IMR-90 (cell line): ENCODE measurements around the gene DCN. TPM values are rescaled to one million over a fixed set of nuclear protein-coding genes. Genes with fewer than 3 reads are reported as not detected.

ENCODE experiments used
- ATAC-seq: fragments of 200-7000 bp; cut with Tn5 transposase; 2 replicates; pipeline ENCODE4 v1.9.1; 2020; ENCODE audit warnings: low read depth, mild to moderate bottlenecking, moderate library complexity
- Bru-seq: library from RNA; stranded (reverse); fragments of 400-500 nt; gene quantifications from one replicate; lab custom pipeline; 2021; lab: Mats Ljungman, UMichigan
- BruChase-seq, 2 experiments: library from RNA; stranded (reverse); fragments of 400-500 nt; gene quantifications; one replicate each; lab custom pipeline; 2021; lab: Mats Ljungman, UMichigan
- BruUV-seq: library from RNA; stranded (reverse); fragments of 400-500 nt; replicated peaks from 2 replicates; lab custom pipeline; 2021; lab: Mats Ljungman, UMichigan
- CTCF ChIA-PET: fragments of 300-600 bp; formaldehyde crosslinking; extraction: SDS; loops from one replicate; lab custom pipeline; 2021; ENCODE audit warnings: antibody characterized with exemption; lab: Yijun Ruan, JAX
- POLR2A ChIA-PET: fragments of 300-600 bp; sonication (Branson Sonifier 250); formaldehyde crosslinking; loops from one replicate; lab custom pipeline; 2022; ENCODE audit warnings: antibody characterized with exemption; ENCODE audit not compliant: unreplicated experiment; lab: Charles Lee
- DNase-seq: peaks from one replicate; pipeline ENCODE4 v3.0.0; 2013
- H2AFZ ChIP-seq: replicated peaks from 2 replicates; pipeline ENCODE3; 2013; ENCODE audit warnings: low read length, mild to moderate bottlenecking; ENCODE audit not compliant: poor library complexity
- H2AK5ac ChIP-seq: 2 replicates; pipeline ENCODE4 v1.6.1; 2013; ENCODE audit warnings: low read depth, low read length, inconsistent platforms
- H2AK9ac ChIP-seq: replicated peaks from 2 replicates; pipeline ENCODE3; 2013; ENCODE audit warnings: mild to moderate bottlenecking, low read depth, low read length, moderate library complexity; ENCODE audit not compliant: poor library complexity
- H2BK120ac ChIP-seq: 2 replicates; pipeline ENCODE4 v1.6.1; 2013; ENCODE audit warnings: low read depth, low read length, inconsistent platforms
- H2BK15ac ChIP-seq: 3 replicates; pipeline ENCODE4 v1.6.1; 2013; ENCODE audit warnings: low read depth, low read length, inconsistent platforms
- H2BK20ac ChIP-seq: 2 replicates; pipeline ENCODE4 v1.6.1; 2013; ENCODE audit warnings: low read depth, mild to moderate bottlenecking, inconsistent platforms, low read length, moderate library complexity
- H2BK5ac ChIP-seq: 2 replicates; pipeline ENCODE4 v1.6.1; 2013; ENCODE audit warnings: mild to moderate bottlenecking, low read depth, low read length, inconsistent platforms; ENCODE audit not compliant: poor library complexity, severe bottlenecking
- H3K14ac ChIP-seq: replicated peaks from 2 replicates; pipeline ENCODE4 v1.6.1; 2013; ENCODE audit warnings: low read depth, low read length, inconsistent platforms
- H3K18ac ChIP-seq: 2 replicates; pipeline ENCODE4 v1.6.1; 2013; ENCODE audit warnings: low read depth, low read length, control low read depth
- H3K23ac ChIP-seq: 2 replicates; pipeline ENCODE4 v1.6.1; 2013; ENCODE audit warnings: low read depth, low read length, inconsistent platforms
- H3K27ac ChIP-seq: 2 replicates; pipeline ENCODE4 v1.5.1; 2013; ENCODE audit warnings: mild to moderate bottlenecking, control low read depth, low read length; ENCODE audit not compliant: insufficient read depth
- H3K27me3 ChIP-seq: 2 replicates; pipeline ENCODE4 v1.6.1; 2013; ENCODE audit warnings: low read length; ENCODE audit not compliant: control insufficient read depth, insufficient read depth
- H3K36me3 ChIP-seq: 2 replicates; pipeline ENCODE4 v1.6.1; 2013; ENCODE audit warnings: low read length, mixed read lengths; ENCODE audit not compliant: control insufficient read depth, insufficient read depth
- H3K4ac ChIP-seq: 2 replicates; pipeline ENCODE4 v1.6.1; 2013; ENCODE audit warnings: low read depth, low read length, inconsistent platforms
- H3K4me1 ChIP-seq: 2 replicates; pipeline ENCODE4 v1.6.1; 2013; ENCODE audit warnings: low read length, mixed read lengths; ENCODE audit not compliant: control insufficient read depth, insufficient read depth
- H3K4me2 ChIP-seq: 2 replicates; pipeline ENCODE4 v1.6.1; 2013; ENCODE audit warnings: low read depth, mild to moderate bottlenecking, control low read depth, low read length, moderate library complexity
- H3K4me3 ChIP-seq: 2 replicates; pipeline ENCODE4 v1.5.1; 2013; ENCODE audit warnings: low read depth, mild to moderate bottlenecking, control low read depth, low read length, moderate library complexity; ENCODE audit not compliant: insufficient read depth
- H3K56ac ChIP-seq: 2 replicates; pipeline ENCODE4 v1.6.1; 2013; ENCODE audit warnings: low read length, inconsistent platforms; ENCODE audit not compliant: insufficient read depth; ENCODE audit errors: extremely low read depth
- H3K79me1 ChIP-seq, 2 experiments: 2 replicates each; pipeline ENCODE4 v1.6.1; 2013; ENCODE audit warnings: low read length in 2 of 2, inconsistent platforms in 1 of 2, low read depth in 1 of 2
- H3K9ac ChIP-seq: 2 replicates; pipeline ENCODE4 v1.6.1; 2013; ENCODE audit warnings: low read depth, low read length, control low read depth
- H3K9me1 ChIP-seq: 2 replicates; pipeline ENCODE4 v1.6.1; 2013; ENCODE audit warnings: low read length, inconsistent platforms; ENCODE audit not compliant: insufficient read depth
- H3K9me3 ChIP-seq: 2 replicates; pipeline ENCODE4 v1.6.1; 2013; ENCODE audit warnings: low read length; ENCODE audit not compliant: control insufficient read depth, insufficient read depth
- H4K20me1 ChIP-seq: 2 replicates; pipeline ENCODE4 v1.6.1; 2013; ENCODE audit warnings: low read length, inconsistent platforms; ENCODE audit not compliant: insufficient read depth
- H4K5ac ChIP-seq: 2 replicates; pipeline ENCODE4 v1.6.1; 2013; ENCODE audit warnings: mild to moderate bottlenecking, low read depth, low read length, control low read depth
- H4K8ac ChIP-seq, 2 experiments: 2 replicates each; pipeline ENCODE4 v1.6.1; 2013; ENCODE audit warnings: low read depth in 2 of 2, low read length in 2 of 2, control low read depth in 1 of 2, inconsistent platforms in 1 of 2
- H4K91ac ChIP-seq: 2 replicates; pipeline ENCODE4 v1.6.1; 2013; ENCODE audit warnings: low read depth, low read length, inconsistent platforms; ENCODE audit not compliant: insufficient read depth
- CEBPB ChIP-seq: IDR thresholded peaks from 2 replicates; pipeline ENCODE4 v1.6.1; 2012; ENCODE audit warnings: low read depth, low read length, improper control_type of control experiment
- CHD1 ChIP-seq: IDR thresholded peaks from 2 replicates; pipeline ENCODE4 v1.6.1; 2012; ENCODE audit warnings: low read depth, low read length, improper control_type of control experiment
- FOS ChIP-seq: fragments of 150-350 bp; IDR thresholded peaks from 2 replicates; pipeline ENCODE4 v1.6.1; 2016; ENCODE audit warnings: low read depth, low read length
- MAFK ChIP-seq: IDR thresholded peaks from 2 replicates; pipeline ENCODE4 v1.6.1; 2012; ENCODE audit warnings: low read depth, low read length, improper control_type of control experiment
- MAZ ChIP-seq: IDR thresholded peaks from 2 replicates; pipeline ENCODE4 v1.6.1; 2012; ENCODE audit warnings: low read depth, mild to moderate bottlenecking, low read length, improper control_type of control experiment, moderate library complexity, borderline replicate concordance
- MXI1 ChIP-seq: IDR thresholded peaks from 2 replicates; pipeline ENCODE4 v1.6.1; 2012; ENCODE audit warnings: low read depth, mild to moderate bottlenecking, low read length, moderate library complexity, borderline replicate concordance
- NFE2L2 ChIP-seq: fragments of 150-350 bp; IDR thresholded peaks from 2 replicates; pipeline ENCODE4 v1.6.1; 2016; ENCODE audit warnings: low read depth, mild to moderate bottlenecking, low read length
- POLR2A ChIP-seq: IDR thresholded peaks from 2 replicates; pipeline ENCODE4 v1.6.1; 2012; ENCODE audit warnings: mild to moderate bottlenecking, low read depth, low read length
- RAD21 ChIP-seq: IDR thresholded peaks from 2 replicates; pipeline ENCODE4 v1.6.1; 2012; ENCODE audit warnings: low read length, improper control_type of control experiment
- RCOR1 ChIP-seq: IDR thresholded peaks from 2 replicates; pipeline ENCODE4 v1.6.1; 2012; ENCODE audit warnings: mild to moderate bottlenecking, low read length, improper control_type of control experiment; ENCODE audit not compliant: insufficient replicate concordance
- RFX5 ChIP-seq: IDR thresholded peaks from 2 replicates; pipeline ENCODE4 v1.8.0; 2012; ENCODE audit warnings: low read depth, mild to moderate bottlenecking, low read length, moderate library complexity
- SMC3 ChIP-seq: fragments of 150-350 bp; IDR thresholded peaks from 2 replicates; pipeline ENCODE4 v1.6.1; 2016; ENCODE audit warnings: low read depth, mild to moderate bottlenecking, antibody characterized with exemption, low read length, moderate library complexity
- USF2 ChIP-seq: fragments of 150-350 bp; IDR thresholded peaks from 2 replicates; pipeline ENCODE4 v1.6.1; 2017; ENCODE audit warnings: mild to moderate bottlenecking, antibody characterized with exemption, low read length, low read depth
- WGBS, 2 experiments: methylation state at CpG; one replicate each; pipeline versions ENCODE4 v1.1.5 to v1.1.7; 2013; ENCODE audit warnings: missing lambda C conversion rate in 2 of 2; ENCODE audit not compliant: insufficient read length in 1 of 2; ENCODE audit errors: extremely low coverage in 2 of 2; 5-methylcytosine and 5-hydroxymethylcytosine counted together
- dilution Hi-C: fragments of 300-500 bp; cut with HindIII; formaldehyde crosslinking; loops from one replicate; pipeline ENCODE4 v1.14.3; 2018; ENCODE audit warnings: low sequenced_read_pairs; ENCODE audit not compliant: unreplicated experiment
- in situ Hi-C: fragments of 300-500 bp; cut with MboI; formaldehyde crosslinking; loops from 3 replicates; pipeline ENCODE4 v1.14.3; 2019; ENCODE audit warnings: low sequenced_read_pairs, inconsistent platforms, mixed read lengths
- intact Hi-C: fragments of 100-400 bp; cut with micrococcal nuclease; formaldehyde crosslinking; loops from 2 replicates; pipeline ENCODE4 v1.10.0; 2022
- long read RNA-seq: library from polyadenylated mRNA; unstranded; transcript quantifications from one replicate; pipeline ENCODE4 v2.0.0, GENCODE V29; 2021; ENCODE audit not compliant: unreplicated experiment
- polyA plus RNA-seq, 3 experiments: library from polyadenylated mRNA; depleted of rRNA; stranded (reverse); fragments of >200 nt; gene quantifications; 2 replicates each; pipeline ENCODE4 v1.2.3, GENCODE V29; 2012; ENCODE audit warnings: low replicate concordance in 1 of 3
- total RNA-seq: library from RNA; depleted of rRNA; stranded (reverse); fragments of >200 nt; gene quantifications from 2 replicates; pipeline ENCODE4 v1.2.3, GENCODE V29; 2012; rRNA removed
- TF ChIP-seq, protein P1 (sequence below): fragments of 150-350 bp; IDR thresholded peaks from 2 replicates; pipeline ENCODE4 v1.6.1; 2016; ENCODE audit warnings: low read depth, mild to moderate bottlenecking, low read length, moderate library complexity, borderline replicate concordance

The DCN gene
- total RNA-seq = 223 and 241 TPM in 2 replicates
- 792 and 965 TPM in 2 replicates for polyA plus RNA-seq (2012; rRNA removed)
- polyA plus RNA-seq (2012; cell fraction: cytosol; rRNA removed) = 379 and 539 TPM in 2 replicates
- polyA plus RNA-seq (2012; cell fraction: nucleus; rRNA removed; ENCODE audit: low replicate concordance) = 63.3 and 526 TPM in 2 replicates
- percentile 100 among the genes with signal in this experiment for Bru-seq, nascent RNA
- BruChase-seq, experiment 1, labeled RNA remaining after a 6-hour chase = percentile 99 among the genes with signal in this experiment
- BruChase-seq, experiment 2, labeled RNA remaining after a 2-hour chase = percentile 99 among the genes with signal in this experiment
- long read RNA-seq, full-length matches to known transcripts = 6,931 of 7,708 reads
- long read RNA-seq, partial matches to known transcripts = 384 of 7,708 reads
- long read RNA-seq, other reads (novel, unspliced or antisense) = 393 of 7,708 reads

DNA sequence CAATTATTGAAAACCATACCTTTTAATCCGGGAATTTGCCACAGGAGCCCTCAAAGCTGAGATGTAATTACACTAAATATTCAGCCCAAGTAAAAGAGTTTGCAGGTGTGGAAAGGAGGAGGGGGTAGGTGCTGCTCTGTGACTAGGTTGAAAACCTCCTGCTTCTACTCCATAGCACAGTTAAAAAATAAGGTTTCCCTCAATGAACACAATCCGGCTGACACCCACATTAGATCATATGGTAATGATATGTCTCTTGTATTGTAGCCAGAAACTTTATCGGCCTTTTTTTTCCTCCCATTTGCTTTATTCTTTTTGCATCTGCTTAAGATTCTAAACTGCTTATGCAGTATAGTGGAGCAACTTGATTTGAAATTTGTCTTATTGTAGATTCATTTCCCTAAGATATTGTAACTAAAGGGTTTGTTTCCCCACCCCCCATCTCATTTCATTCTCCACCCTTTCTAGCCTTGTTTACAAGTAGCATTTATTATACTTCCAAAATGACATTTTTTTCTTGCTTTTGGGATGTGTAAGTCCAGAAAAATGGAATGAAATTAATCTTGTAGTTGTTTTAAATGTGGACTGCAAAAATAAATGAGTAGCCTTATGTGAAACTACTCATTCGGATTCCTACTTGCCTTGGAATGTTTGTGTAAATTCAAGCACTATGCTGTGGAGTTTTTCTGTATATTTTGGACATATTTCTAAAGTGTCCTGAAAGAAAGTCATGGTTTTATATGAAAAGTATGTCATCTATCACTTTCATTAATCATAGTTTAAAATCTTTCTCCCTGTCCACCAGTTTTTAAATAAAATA lies at the start of gene DCN:
TSS of gene DCN (minus strand) at position 182 of the 820 bp plus-strand sequence. CDS start 4,265 bp downstream, outside the sequence.
- Histone ChIP-seq H2BK5ac (peak within 1 kb of the TSS; percentile 100), H4K5ac (peak within 1 kb of the TSS; percentile 100), H3K79me1 (peaks cover 0 to 3% of the 10 kb centered on the region in 2 experiments; a peak in 1 of 4 replicates), H3K9ac (peak within 1 kb of the TSS; percentile 98), H3K56ac (peak within 1 kb of the TSS; percentile 99), H2AFZ (no peak within 1 kb of the TSS), H3K14ac (peak within 1 kb of the TSS; percentile 92), H4K20me1 (no peaks in the 10 kb centered on the region), H3K27me3 (no peaks in the 10 kb centered on the region), H2AK9ac (peak within 1 kb of the TSS; percentile 6), H3K27ac (peak within 1 kb of the TSS; percentile 100), H3K18ac (peak within 1 kb of the TSS; percentile 100), H3K9me3 (no peaks in the 10 kb centered on the region), H3K4me2 (peak within 1 kb of the TSS; percentile 93), H4K8ac (peak within 1 kb of the TSS; percentile 66 to 97), H2BK20ac (peak within 1 kb of the TSS; percentile 98), H3K23ac (peak within 1 kb of the TSS; percentile 98), H3K4me3 (peak within 1 kb of the TSS; percentile 94), H3K9me1 (no peaks in the 10 kb centered on the region), H3K36me3 (peaks cover 7% of the 10 kb centered on the region; the same call in 1 of the 2 replicates), H2AK5ac (peak within 1 kb of the TSS; percentile 92), H3K4ac (peak within 1 kb of the TSS; percentile 98), H2BK15ac (peak within 1 kb of the TSS; percentile 88), H3K4me1 (peaks cover 10% of the 10 kb centered on the region), H4K91ac (peak within 1 kb of the TSS; percentile 100), H2BK120ac (peak within 1 kb of the TSS; percentile 99)
- in situ Hi-C loops (loop anchor here (5.0 kb wide), 1 partner anchor 144 kb away; no protein-coding TSS in a partner anchor), intact Hi-C loops (loop anchor here (1.0 to 5.0 kb wide), 3 partner anchors 32 to 133 kb away; no protein-coding TSS in a partner anchor), dilution Hi-C loops (no loop called here)
- no CpG with 5 or more reads among the region's 4 CpGs for WGBS, 2 experiments
- ChIA-PET POLR2A (no interaction called here), CTCF (interaction anchor here (1.2 kb wide), 1 partner anchor 223 kb away, joined by 4 read pairs; no protein-coding TSS in a partner anchor)
- DNase-seq (peak; percentile 81), ATAC-seq (peak; percentile 68)
- BruUV-seq = no TSS peak
- no peak for TF ChIP-seq RCOR1
- TF ChIP-seq NFE2L2 = no peak
- no peak for TF ChIP-seq RAD21
- no peak for TF ChIP-seq MXI1
- TF ChIP-seq MAZ = no peak
- no peak for TF ChIP-seq CEBPB
- no peak for TF ChIP-seq SMC3
- TF ChIP-seq POLR2A = no peak
- TF ChIP-seq, protein P1, sequence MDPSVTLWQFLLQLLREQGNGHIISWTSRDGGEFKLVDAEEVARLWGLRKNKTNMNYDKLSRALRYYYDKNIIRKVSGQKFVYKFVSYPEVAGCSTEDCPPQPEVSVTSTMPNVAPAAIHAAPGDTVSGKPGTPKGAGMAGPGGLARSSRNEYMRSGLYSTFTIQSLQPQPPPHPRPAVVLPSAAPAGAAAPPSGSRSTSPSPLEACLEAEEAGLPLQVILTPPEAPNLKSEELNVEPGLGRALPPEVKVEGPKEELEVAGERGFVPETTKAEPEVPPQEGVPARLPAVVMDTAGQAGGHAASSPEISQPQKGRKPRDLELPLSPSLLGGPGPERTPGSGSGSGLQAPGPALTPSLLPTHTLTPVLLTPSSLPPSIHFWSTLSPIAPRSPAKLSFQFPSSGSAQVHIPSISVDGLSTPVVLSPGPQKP = no peak
- no peak for TF ChIP-seq CHD1
- TF ChIP-seq MAFK = no peak
- TF ChIP-seq USF2 = no peak
- no peak for TF ChIP-seq FOS
- TF ChIP-seq RFX5 = no peak
